Right kidney (tissue), 1 donor: ENCODE measurements around the gene DOK7.
A peak's percentile ranks its signal among the peaks of the same experiment; 100 is the strongest.

Source experiments
- DNase-seq: peaks from one replicate; pipeline ENCODE4 v3.0.0-alpha.2; 2016

The DOK7 gene

GRCh38 chr4:3520796-3521600, 57.9 kb downstream of the DOK7 start:
- no peak for DNase-seq

DNA sequence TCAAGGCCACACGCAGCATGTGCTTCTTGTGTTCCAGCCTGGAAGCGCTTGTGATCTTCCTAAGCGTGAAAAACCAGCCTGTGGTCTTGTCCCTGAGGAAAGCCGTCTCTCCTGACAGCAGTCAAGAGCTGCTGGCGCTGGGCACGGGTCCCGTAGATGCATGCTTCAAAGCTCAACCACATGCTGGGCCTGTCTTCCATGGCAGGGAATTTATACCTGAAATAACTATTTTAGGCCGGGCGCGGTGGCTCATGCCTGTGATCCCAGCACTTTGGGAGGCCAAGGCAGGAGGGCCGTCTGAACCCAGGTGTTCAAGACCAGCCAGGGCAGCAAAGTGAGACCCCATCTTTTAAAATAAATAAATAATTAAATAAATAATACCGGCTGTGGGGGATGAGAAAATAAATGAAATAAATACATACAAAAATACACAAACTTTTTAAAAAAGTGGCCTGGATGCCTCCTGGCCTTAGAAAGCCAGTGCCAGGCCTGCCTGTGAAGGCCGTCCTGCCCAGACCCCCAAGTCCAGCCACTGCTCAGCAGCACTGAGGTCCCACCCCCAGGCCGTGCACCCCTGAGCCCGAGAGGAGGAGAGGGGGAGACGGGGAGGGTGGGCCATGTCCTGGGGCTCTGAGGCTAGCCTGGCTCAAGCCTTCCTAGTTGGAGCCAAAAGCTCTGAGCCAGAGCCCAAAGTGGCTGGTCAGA, 58.7 kb downstream of the DOK7 start:
- no peak for DNase-seq

- no peak for DNase-seq
Observed at GRCh38 chr4:3522326-3522640, 59.2 kb downstream of the DOK7 start.

DNA sequence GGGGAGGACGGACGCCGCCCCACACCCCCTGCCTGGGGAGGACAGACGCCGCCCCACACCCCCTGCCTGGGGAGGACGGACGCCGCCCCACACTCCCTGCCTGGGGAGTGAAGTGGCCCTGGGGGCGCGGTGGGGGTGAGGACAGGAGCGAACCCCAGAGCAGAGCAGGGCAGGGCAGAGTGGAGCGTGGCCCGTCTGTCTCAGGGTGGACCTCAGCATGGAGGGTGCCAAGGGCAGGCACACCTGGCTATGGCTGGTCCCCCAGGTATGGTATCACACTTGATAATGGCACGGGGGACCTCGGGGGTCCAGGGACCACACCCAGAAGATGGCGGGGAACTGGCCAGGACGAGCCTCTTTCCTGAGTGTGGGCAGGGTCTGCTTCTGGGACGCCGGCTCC, 59.5 kb downstream of the DOK7 start:
- no peak for DNase-seq

GRCh38 chr4:3523146-3523627, 60.1 kb downstream of the DOK7 start:
- DNase-seq, result no peak

GRCh38 chr4:3523628-3524221, 60.6 kb downstream of the DOK7 start:
- DNase-seq, result no peak

DNA sequence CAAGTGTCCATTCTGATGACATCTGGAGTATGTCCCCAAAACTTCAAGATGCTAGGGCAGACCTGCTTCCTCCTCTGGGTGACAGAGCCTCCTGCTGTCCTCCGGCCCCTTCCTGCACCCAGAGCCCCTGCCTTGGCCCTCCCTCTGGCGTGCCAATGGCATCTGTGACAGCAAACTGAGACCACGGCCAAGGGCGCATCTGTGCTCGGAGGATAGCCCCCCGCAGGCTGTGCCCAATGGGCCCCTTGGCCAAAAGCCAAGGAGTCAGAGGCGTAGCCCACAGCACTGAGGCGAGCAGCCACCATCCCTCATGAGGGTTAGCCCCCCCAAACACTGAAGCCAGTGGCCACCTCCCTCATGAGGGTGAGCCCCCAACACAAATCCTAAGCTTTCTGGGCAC, 61.2 kb downstream of the DOK7 start:
- DNase-seq, result no peak

GRCh38 chr4:3524920-3525319, 61.8 kb downstream of the DOK7 start:
- no peak for DNase-seq

- DNase-seq, result no peak
Observed at GRCh38 chr4:3525532-3526430, 62.7 kb downstream of the DOK7 start.

GRCh38 chr4:3526456-3526855, 63.4 kb downstream of the DOK7 start:
- no peak for DNase-seq

DNA sequence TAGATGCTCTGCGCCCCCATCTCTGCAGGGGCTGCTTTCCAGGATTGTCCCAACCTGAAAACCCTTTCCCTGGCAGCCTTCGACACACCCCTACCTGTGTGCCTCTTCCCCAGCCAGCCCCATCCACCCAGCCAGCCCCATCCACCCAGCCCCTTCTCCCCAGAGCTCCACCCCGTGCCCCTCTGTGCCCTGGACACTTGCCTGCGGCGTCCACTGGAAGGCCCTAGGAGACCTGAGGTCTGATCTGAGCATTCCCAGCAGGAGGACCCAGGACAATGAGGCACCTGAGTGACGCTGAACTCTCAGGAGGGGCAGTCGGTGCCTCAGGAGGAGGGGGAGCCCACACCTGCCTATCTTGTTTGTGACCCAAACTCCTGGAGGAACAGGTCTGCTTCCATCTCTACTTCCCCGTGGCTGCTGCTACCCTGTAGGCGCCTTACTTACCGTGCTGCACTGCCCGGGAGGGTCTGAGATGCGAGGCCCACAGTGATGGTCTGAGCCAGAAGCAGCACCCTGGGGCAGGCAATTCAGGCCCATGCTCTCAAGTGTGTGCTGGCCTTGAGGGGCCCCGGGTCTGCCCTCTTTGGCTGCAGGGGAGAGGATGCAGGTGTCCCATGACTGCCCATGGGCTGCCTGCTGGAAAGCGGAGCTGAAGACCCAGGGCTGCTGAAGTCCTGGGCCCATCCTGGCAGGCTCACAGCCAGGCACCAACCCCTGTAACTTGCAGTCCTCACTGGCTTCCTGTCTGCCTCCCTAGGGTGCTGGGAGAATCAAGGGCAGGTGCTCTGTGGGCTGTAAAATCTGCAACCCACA, 64.2 kb downstream of the DOK7 start:
- DNase-seq, result no peak

GRCh38 chr4:3527914-3528876, 65.1 kb downstream of the DOK7 start:
- no peak for DNase-seq

DNA sequence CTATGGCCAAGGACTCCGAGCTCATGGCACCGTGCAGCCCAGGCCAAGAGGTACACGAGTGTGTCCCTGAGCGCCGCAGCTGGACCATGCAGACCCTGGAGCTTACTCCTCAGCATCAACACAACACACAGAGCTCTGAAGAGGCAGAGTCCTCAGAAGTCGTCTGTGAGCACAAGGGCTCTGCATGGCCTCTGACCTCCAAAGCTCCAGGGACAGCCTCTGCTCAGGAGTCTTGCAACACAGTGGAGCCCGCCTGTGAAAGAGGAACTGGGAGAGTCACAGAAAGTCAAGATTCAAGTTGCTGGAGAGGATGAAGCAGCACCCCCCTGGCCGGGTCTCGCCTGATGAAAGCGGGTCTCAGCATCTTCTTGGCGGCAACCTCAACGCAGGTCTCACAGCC, 66.3 kb downstream of the DOK7 start:
- DNase-seq, result no peak

DNA sequence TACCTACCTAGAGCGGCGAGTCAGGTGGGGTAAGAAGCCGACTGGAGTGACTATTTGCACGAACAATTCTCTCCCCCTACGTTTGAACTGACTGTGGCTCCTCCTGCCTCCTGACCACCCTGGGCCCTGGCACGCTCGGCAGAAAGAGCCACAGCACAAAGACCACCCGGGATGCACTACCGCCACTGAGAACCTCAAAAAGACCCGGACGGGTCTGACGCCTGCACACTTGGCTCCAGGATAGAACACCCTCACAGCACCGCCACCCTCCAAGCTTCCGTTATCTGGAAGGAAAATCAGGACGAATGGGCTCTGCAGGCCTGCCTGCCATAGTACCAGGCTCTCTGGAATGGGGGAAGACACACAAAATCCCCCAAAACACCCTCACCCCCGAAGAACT, 66.9 kb downstream of the DOK7 start:
- no peak for DNase-seq

DNA sequence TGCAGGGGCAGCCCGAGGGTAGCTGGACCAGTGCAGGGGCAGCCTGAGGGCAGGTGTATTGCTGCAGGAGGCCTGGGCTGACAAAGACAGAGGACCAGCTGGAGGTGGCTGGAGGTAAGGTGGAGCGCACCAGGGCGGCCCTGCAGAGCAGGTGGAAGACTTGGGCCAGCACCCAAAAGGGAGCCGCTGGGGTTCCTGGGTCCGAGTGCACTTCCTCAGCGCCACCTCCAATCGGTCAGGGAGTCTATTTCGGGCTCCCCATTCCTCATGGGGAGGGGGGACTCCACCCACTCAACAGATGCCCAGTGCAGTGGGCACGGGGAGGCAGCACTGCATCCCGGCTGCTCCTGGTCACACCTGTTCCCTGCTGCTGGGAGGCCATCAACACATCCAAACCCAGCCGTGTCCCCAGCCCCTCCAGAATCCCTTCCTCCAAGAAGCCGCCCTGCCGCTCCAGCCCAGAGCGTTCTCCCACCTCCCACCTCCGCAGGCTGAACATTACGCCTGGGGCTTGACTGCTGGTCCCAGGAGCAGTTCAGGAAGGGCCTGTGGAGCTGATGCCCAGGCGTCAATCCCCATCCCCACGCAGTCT, 67.7 kb downstream of the DOK7 start:
- DNase-seq, result no peak

DNA sequence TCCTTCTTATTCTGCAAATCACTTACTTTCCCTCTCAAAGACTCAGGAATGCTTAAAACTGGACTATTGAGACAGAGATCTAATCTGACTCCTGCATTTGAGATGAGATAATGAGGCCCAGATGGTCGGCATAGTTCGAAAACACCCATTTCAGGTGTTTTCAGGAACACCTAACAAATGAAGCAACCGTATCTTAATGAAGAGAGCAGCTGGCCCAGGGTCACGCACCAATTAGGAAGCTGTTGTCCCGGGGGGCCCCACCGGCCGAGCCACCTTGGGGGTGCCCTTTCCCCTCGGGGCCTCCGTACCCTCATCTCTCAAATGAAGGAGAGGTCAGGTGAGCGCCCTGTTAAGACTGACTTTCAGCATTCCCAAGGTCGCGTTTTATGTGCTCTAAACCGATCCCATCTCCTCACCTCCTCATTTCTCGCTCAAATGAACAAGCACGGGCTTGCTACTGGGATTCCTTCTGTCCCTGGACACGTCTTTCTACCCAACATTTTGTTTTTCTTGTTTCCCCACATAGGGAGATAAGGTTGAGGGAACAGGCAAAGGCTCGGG, 68.3 kb downstream of the DOK7 start:
- DNase-seq, result peak; percentile 64

- DNase-seq, result peak; percentile 95
Observed at GRCh38 chr4:3531879-3532750, 69.0 kb downstream of the DOK7 start, which contains the start of gene LRPAP1. Gene LRPAP1, minus strand, starts transcription at chr4:3532422. Its CDS starts 10 bp downstream, at chr4:3532412.

DNA sequence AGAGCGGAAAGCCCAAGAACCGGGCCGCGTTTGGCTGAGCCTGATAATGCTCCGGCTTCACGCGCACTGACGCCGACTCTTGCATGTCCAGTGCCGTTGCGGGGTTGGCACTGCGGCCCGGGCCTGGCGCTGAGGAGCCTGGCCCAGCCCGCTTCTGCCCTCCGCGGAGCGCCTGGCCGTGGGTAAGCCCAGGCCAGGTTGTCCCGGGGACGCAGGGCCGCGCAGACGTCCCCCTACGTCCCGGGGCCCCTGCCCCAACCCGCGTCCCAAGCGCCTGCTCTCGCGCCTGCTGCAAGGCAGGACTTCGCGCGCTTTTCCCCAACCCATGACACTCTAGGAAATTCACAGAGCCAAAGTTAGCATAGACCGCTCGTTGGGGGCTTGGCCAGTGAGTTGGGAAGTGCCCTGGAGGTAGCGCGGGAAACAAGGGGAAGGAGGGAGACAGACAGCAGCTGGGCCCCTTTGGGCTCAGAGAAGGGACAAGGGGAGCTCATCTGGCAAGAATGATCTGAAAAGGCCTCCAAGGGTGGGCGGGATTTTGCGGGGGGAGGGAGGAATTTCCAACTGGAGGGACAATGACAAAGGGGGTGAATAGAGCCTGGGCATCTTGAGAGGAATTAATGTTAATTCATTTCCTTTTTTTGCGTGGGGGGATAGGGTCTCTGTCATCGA, 69.8 kb downstream of the DOK7 start:
- no peak for DNase-seq
